H9 (cell line): ENCODE results near the gene PEX5L. TPM values are rescaled to one million over a fixed set of nuclear protein-coding genes. Genes with fewer than 3 reads are reported as not detected.
"Not testable (repeated sequence)": the region's sequence is repeated elsewhere in the genome, so short reads cannot be mapped to it uniquely, and the experiment has no call there.

Experiments used
- DNase-seq: peaks from one replicate; pipeline ENCODE4 v3.0.0-alpha.2; 2017
- H2AFZ ChIP-seq: one replicate; pipeline ENCODE4 v1.6.1; 2013; ENCODE audit warnings: mild to moderate bottlenecking, low read length, control low read depth, moderate library complexity
- H2AK5ac ChIP-seq: 2 replicates; pipeline ENCODE4 v1.6.1; 2013; ENCODE audit warnings: low read length, control low read depth, mixed read lengths; ENCODE audit not compliant: insufficient read length
- H2BK120ac ChIP-seq: one replicate; pipeline ENCODE4 v1.6.1; 2013; ENCODE audit warnings: low read depth, mild to moderate bottlenecking, low read length, control low read depth, inconsistent platforms; ENCODE audit not compliant: poor library complexity, severe bottlenecking
- H2BK12ac ChIP-seq: 2 replicates; pipeline ENCODE4 v1.6.1; 2013; ENCODE audit warnings: low read length, control low read depth, mixed read lengths, low read depth; ENCODE audit not compliant: insufficient read length
- H2BK15ac ChIP-seq: 2 replicates; pipeline ENCODE4 v1.6.1; 2013; ENCODE audit warnings: low read depth, low read length, control low read depth
- H2BK20ac ChIP-seq: one replicate; pipeline ENCODE4 v1.6.1; 2013; ENCODE audit warnings: low read depth, mild to moderate bottlenecking, low read length, control low read depth, inconsistent platforms; ENCODE audit not compliant: poor library complexity, severe bottlenecking
- H2BK5ac ChIP-seq: 2 replicates; pipeline ENCODE4 v1.6.1; 2013; ENCODE audit warnings: low read length, control low read depth, mixed read lengths; ENCODE audit not compliant: insufficient read length
- H3K14ac ChIP-seq: 2 replicates; pipeline ENCODE4 v1.6.1; 2013; ENCODE audit warnings: low read length, control low read depth; ENCODE audit not compliant: insufficient read depth
- H3K18ac ChIP-seq: 2 replicates; pipeline ENCODE4 v1.6.1; 2013; ENCODE audit warnings: low read depth, mild to moderate bottlenecking, mixed read lengths, low read length, control low read depth; ENCODE audit not compliant: insufficient read length
- H3K23ac ChIP-seq: 2 replicates; pipeline ENCODE4 v1.6.1; 2013; ENCODE audit warnings: low read length, control low read depth, mixed read lengths, low read depth; ENCODE audit not compliant: insufficient read length
- H3K23me2 ChIP-seq: 2 replicates; pipeline ENCODE4 v1.6.1; 2013; ENCODE audit warnings: low read depth, mild to moderate bottlenecking, mixed read lengths, low read length, control low read depth; ENCODE audit not compliant: insufficient read length, poor library complexity, severe bottlenecking
- H3K27ac ChIP-seq: 2 replicates; pipeline ENCODE4 v1.5.1; 2013; ENCODE audit warnings: low read length, control low read depth, mixed read lengths, low read depth; ENCODE audit not compliant: insufficient read length
- H3K27me3 ChIP-seq: 2 replicates; pipeline ENCODE4 v1.6.1; 2013; ENCODE audit warnings: low read length, control low read depth, inconsistent platforms; ENCODE audit not compliant: insufficient read depth
- H3K4ac ChIP-seq: 2 replicates; pipeline ENCODE4 v1.6.1; 2013; ENCODE audit warnings: low read depth, mild to moderate bottlenecking, control low read depth, inconsistent platforms, low read length, moderate library complexity
- H3K4me1 ChIP-seq: 2 replicates; pipeline ENCODE4 v1.6.1; 2013; ENCODE audit warnings: low read length, control low read depth, inconsistent platforms; ENCODE audit not compliant: insufficient read depth
- H3K4me2 ChIP-seq: 2 replicates; pipeline ENCODE4 v1.6.1; 2013; ENCODE audit warnings: low read length, control low read depth, mixed read lengths; ENCODE audit not compliant: insufficient read length, insufficient read depth
- H3K56ac ChIP-seq: 2 replicates; pipeline ENCODE4 v1.6.1; 2013; ENCODE audit warnings: low read depth, mild to moderate bottlenecking, mixed read lengths, low read length, control low read depth; ENCODE audit not compliant: insufficient read length
- H3K79me1 ChIP-seq: 2 replicates; pipeline ENCODE4 v1.6.1; 2013; ENCODE audit warnings: low read depth, mild to moderate bottlenecking, moderate library complexity, low read length, control low read depth, inconsistent platforms; ENCODE audit not compliant: insufficient read depth, poor library complexity, severe bottlenecking
- H3K79me2 ChIP-seq: 2 replicates; pipeline ENCODE4 v1.6.1; 2013; ENCODE audit warnings: low read length, control low read depth, inconsistent platforms; ENCODE audit not compliant: insufficient read depth
- H3K9ac ChIP-seq: 2 replicates; pipeline ENCODE4 v1.6.1; 2013; ENCODE audit warnings: low read length, control low read depth, mixed read lengths; ENCODE audit not compliant: insufficient read length; ENCODE audit errors: extremely low read depth
- H3K9me3 ChIP-seq: one replicate; pipeline ENCODE4 v1.6.1; 2013; ENCODE audit warnings: low read depth, low read length, inconsistent platforms; ENCODE audit not compliant: control insufficient read depth
- H3T11ph ChIP-seq: one replicate; pipeline ENCODE4 v1.6.1; 2013; ENCODE audit warnings: mild to moderate bottlenecking, low read length, control low read depth, inconsistent platforms
- H4K20me1 ChIP-seq: one replicate; pipeline ENCODE4 v1.6.1; 2013; ENCODE audit not compliant: control insufficient read depth, insufficient read length, insufficient read depth
- H4K5ac ChIP-seq: 2 replicates; pipeline ENCODE4 v1.6.1; 2013; ENCODE audit warnings: low read depth, mild to moderate bottlenecking, mixed read lengths, low read length, control low read depth; ENCODE audit not compliant: insufficient read length
- H4K8ac ChIP-seq: replicated peaks from 2 replicates; pipeline ENCODE4 v1.6.1; 2013; ENCODE audit warnings: low read length, control low read depth, mixed read lengths, low read depth; ENCODE audit not compliant: insufficient read length
- H4K91ac ChIP-seq: 2 replicates; pipeline ENCODE4 v1.6.1; 2013; ENCODE audit warnings: low read depth, mild to moderate bottlenecking, moderate library complexity, mixed read lengths, low read length, control low read depth; ENCODE audit not compliant: insufficient read length
- H3K27ac Mint-ChIP-seq, 3 experiments: 2 replicates in 2 of 3; 3 replicates in 1 of 3; pipeline ENCODE4 v1.8.0; 2020 to 2021; ENCODE audit warnings: mixed read lengths in 3 of 3, mild to moderate bottlenecking in 1 of 3, moderate library complexity in 1 of 3
- H3K27me3 Mint-ChIP-seq: 2 replicates; pipeline ENCODE4 v1.8.0; 2021; ENCODE audit warnings: low read depth, mild to moderate bottlenecking, moderate library complexity, mixed read lengths
- H3K36me3 Mint-ChIP-seq, 3 experiments: 2 replicates in 2 of 3; 3 replicates in 1 of 3; pipeline ENCODE4 v1.8.0; 2020 to 2021; ENCODE audit warnings: low read depth in 3 of 3, mixed read lengths in 3 of 3; ENCODE audit not compliant: insufficient read depth in 1 of 3
- H3K4me1 Mint-ChIP-seq, 2 experiments: 2 replicates each; pipeline ENCODE4 v1.8.0; 2020; ENCODE audit warnings: mixed read lengths in 2 of 2
- H3K4me3 Mint-ChIP-seq, 2 experiments: 2 replicates in 1 of 2; 3 replicates in 1 of 2; pipeline ENCODE4 v1.8.0; 2020 to 2021; ENCODE audit warnings: mild to moderate bottlenecking in 2 of 2, mixed read lengths in 2 of 2, moderate library complexity in 1 of 2
- H3K9me3 Mint-ChIP-seq, 2 experiments: 2 replicates in 1 of 2; 3 replicates in 1 of 2; pipeline ENCODE4 v1.8.0; 2020; ENCODE audit warnings: mild to moderate bottlenecking in 2 of 2, mixed read lengths in 2 of 2, moderate library complexity in 1 of 2
- CTCF ChIP-seq: fragments of 200-600 bp; sonication (generic); conservative IDR thresholded peaks from 3 replicates; pipeline ENCODE4 v1.8.0; 2021; ENCODE audit warnings: antibody characterized with exemption, mild to moderate bottlenecking
- WGBS: extraction: QIAGEN DNeasy Blood & Tissue Kit; methylation state at CpG from one replicate; pipeline ENCODE4 v1.1.7; 2013; ENCODE audit warnings: missing lambda C conversion rate, low lambda C conversion rate, mixed read lengths; ENCODE audit not compliant: insufficient read length; ENCODE audit errors: extremely low coverage; 5-methylcytosine and 5-hydroxymethylcytosine counted together
- total RNA-seq: library from RNA; stranded (reverse); gene quantifications from 2 replicates; pipeline ENCODE4 v1.2.1, GENCODE V29; 2021

Gene PEX5L
- total RNA-seq, 1 experiment from 2014 or later, result 0.85 TPM

- Histone ChIP-seq H4K20me1 (no peaks in the 10 kb centered on the region), H3K14ac (no peak overlapping the region), H2BK5ac (no peak overlapping the region), H3K4me1 (no peaks in the 10 kb centered on the region; the same call in 1 of the 2 replicates), H4K8ac (no peak overlapping the region), H3K18ac (no peak overlapping the region), H3K4me2 (no peak overlapping the region), H4K5ac (no peak overlapping the region), H2BK15ac (no peak overlapping the region), H3K27ac (no peak overlapping the region), H3K79me2 (no peaks in the 10 kb centered on the region), H3K79me1 (no peaks in the 10 kb centered on the region), H3K9ac (no peak overlapping the region), H2AFZ (no peak overlapping the region), H3K23me2 (no peaks in the 10 kb centered on the region), H2BK20ac (no peak overlapping the region), H3K27me3 (no peaks in the 10 kb centered on the region), H3K4ac (no peak overlapping the region), H4K91ac (no peak overlapping the region), H3K23ac (no peak overlapping the region), H3T11ph (no peak overlapping the region), H2BK12ac (no peak overlapping the region), H3K56ac (no peak overlapping the region), H2BK120ac (no peak overlapping the region), H2AK5ac (no peak overlapping the region), H3K9me3 (no peaks in the 10 kb centered on the region)
- no peak overlapping the region for H3K4me3 Mint-ChIP-seq
- H3K36me3 Mint-ChIP-seq, result no peaks in the 10 kb centered on the region
- DNase-seq, result no peak
- no peak for TF ChIP-seq CTCF
- H3K9me3 Mint-ChIP-seq, result no peaks in the 10 kb centered on the region
- H3K27me3 Mint-ChIP-seq, result no peaks in the 10 kb centered on the region
- no peaks in the 10 kb centered on the region for H3K4me1 Mint-ChIP-seq
- no peak overlapping the region for H3K27ac Mint-ChIP-seq
These were observed 21.5 kb upstream of the PEX5L start for GRCh38 chr3:180058238-180058637.

- not testable (repeated sequence) for H3K9me3 Mint-ChIP-seq, H3K9ac ChIP-seq, H3K9me3 ChIP-seq, H2BK120ac ChIP-seq, H3K79me1 ChIP-seq, H3T11ph ChIP-seq, H3K18ac ChIP-seq, H4K91ac ChIP-seq, H4K20me1 ChIP-seq, H3K36me3 Mint-ChIP-seq, H2AFZ ChIP-seq, H3K4ac ChIP-seq, H3K4me2 ChIP-seq, H3K27me3 Mint-ChIP-seq, H3K27ac ChIP-seq, H3K4me1 ChIP-seq, H3K23ac ChIP-seq, H3K14ac ChIP-seq, H3K4me3 Mint-ChIP-seq, H2BK5ac ChIP-seq, DNase-seq, H3K27me3 ChIP-seq, H2BK12ac ChIP-seq, H2BK15ac ChIP-seq, H2AK5ac ChIP-seq, H2BK20ac ChIP-seq, H4K8ac ChIP-seq, H3K79me2 ChIP-seq, H3K56ac ChIP-seq, H3K4me1 Mint-ChIP-seq, H4K5ac ChIP-seq, H3K23me2 ChIP-seq
- peak overlapping the region in 1 of 3 experiments; percentile 63; a peak in 1 of 7 replicates for H3K27ac Mint-ChIP-seq
- no CpG with 5 or more reads among the region's 3 CpGs for whole genome bisulfite sequencing
These were observed 18.9 kb upstream of the PEX5L start for GRCh38 chr3:180055656-180056055.
